GM23248 (cell line): ENCODE data around the gene STMND1. TPM values are rescaled to one million over a fixed set of nuclear protein-coding genes. Genes with fewer than 3 reads are reported as not detected.

Experiments used
- DNase-seq: peaks from one replicate; pipeline ENCODE4 v3.0.0-alpha.2; 2015
- H2AFZ ChIP-seq: fragments of 200-600 bp; sonication (generic); 2 replicates; pipeline ENCODE4 v1.6.1; 2016; ENCODE audit warnings: antibody characterized with exemption
- H3F3A ChIP-seq: fragments of 200-600 bp; sonication (generic); 2 replicates; pipeline ENCODE4 v1.6.1; 2016; ENCODE audit warnings: mild to moderate bottlenecking, antibody characterized with exemption, mixed run types; ENCODE audit not compliant: insufficient read depth
- H3K27ac ChIP-seq: fragments of 200-600 bp; sonication (generic); 2 replicates; pipeline ENCODE4 v1.5.1; 2016; ENCODE audit warnings: mild to moderate bottlenecking
- H3K27me3 ChIP-seq: fragments of 200-600 bp; sonication (generic); replicated peaks from 2 replicates; pipeline ENCODE4 v1.6.1; 2016; ENCODE audit warnings: mild to moderate bottlenecking; ENCODE audit not compliant: insufficient read depth
- H3K36me3 ChIP-seq: fragments of 200-600 bp; sonication (generic); 2 replicates; pipeline ENCODE4 v1.6.1; 2016; ENCODE audit warnings: low read depth, mild to moderate bottlenecking
- H3K4me1 ChIP-seq: fragments of 200-600 bp; sonication (generic); 2 replicates; pipeline ENCODE4 v1.6.1; 2016; ENCODE audit warnings: mild to moderate bottlenecking; ENCODE audit not compliant: insufficient read depth
- H3K4me2 ChIP-seq: fragments of 200-600 bp; sonication (generic); one replicate; pipeline ENCODE4 v1.6.1; 2016; ENCODE audit warnings: mild to moderate bottlenecking; ENCODE audit not compliant: unreplicated experiment
- H3K4me3 ChIP-seq: fragments of 200-600 bp; sonication (generic); 2 replicates; pipeline ENCODE4 v1.5.1; 2016; ENCODE audit warnings: mild to moderate bottlenecking
- H3K79me2 ChIP-seq: fragments of 200-600 bp; sonication (generic); 2 replicates; pipeline ENCODE4 v1.6.1; 2016; ENCODE audit warnings: mild to moderate bottlenecking; ENCODE audit not compliant: insufficient read depth
- H3K9ac ChIP-seq: fragments of 200-600 bp; sonication (generic); 2 replicates; pipeline ENCODE4 v1.6.1; 2016; ENCODE audit warnings: mild to moderate bottlenecking
- H3K9me2 ChIP-seq: fragments of 200-600 bp; sonication (generic); 2 replicates; pipeline ENCODE4 v1.6.1; 2016; ENCODE audit warnings: mixed run types, mild to moderate bottlenecking, moderate library complexity; ENCODE audit not compliant: insufficient read depth
- H3K9me3 ChIP-seq: fragments of 200-600 bp; sonication (generic); one replicate; pipeline ENCODE4 v1.6.1; 2017; ENCODE audit warnings: low read depth
- H4K20me1 ChIP-seq: fragments of 200-600 bp; sonication (generic); 2 replicates; pipeline ENCODE4 v1.6.0; 2016; ENCODE audit not compliant: insufficient read depth
- EZH2 ChIP-seq: fragments of 200-600 bp; sonication (generic); IDR thresholded peaks from 2 replicates; pipeline ENCODE4 v1.6.1; 2018; ENCODE audit warnings: antibody characterized with exemption, mild to moderate bottlenecking; ENCODE audit not compliant: insufficient read depth, poor library complexity, severe bottlenecking
- EZH2phosphoT487 ChIP-seq: fragments of 200-600 bp; sonication (generic); IDR thresholded peaks from 2 replicates; pipeline ENCODE4 v1.6.1; 2018; ENCODE audit warnings: antibody characterized with exemption, moderate library complexity, mild to moderate bottlenecking, low read depth; ENCODE audit not compliant: insufficient read depth
- WGBS, 2 experiments: methylation state at CpG; one replicate each; pipeline ENCODE4 v1.1.6; 2015 to 2017; ENCODE audit warnings: low lambda C conversion rate in 2 of 2, low coverage in 1 of 2; ENCODE audit errors: missing lambda C conversion rate in 2 of 2; 5-methylcytosine and 5-hydroxymethylcytosine counted together
- in situ Hi-C: fragments of 300-500 bp; cut with MboI; formaldehyde crosslinking; loops from 2 replicates; pipeline ENCODE4 v1.15.0; 2020
- polyA plus RNA-seq: library from polyadenylated mRNA; unstranded; fragments of >200 nt; fragmentation: Nextera tagmentation; extraction: Ambion mirVana; gene quantifications from 2 replicates; pipeline ENCODE4 v1.2.1, GENCODE V29; 2016
- total RNA-seq: library from RNA; depleted of rRNA; stranded (reverse); fragments of >200 nt; shearing (Covaris generic); gene quantifications from 2 replicates; pipeline ENCODE4 v1.2.3, GENCODE V29; 2014

STMND1 gene
- total and polyA plus RNA-seq, 2 experiments from 2014 or later = not detected

GRCh38 chr6:17159240-17159639 lies 57.4 kb downstream of the STMND1 start:
- no peak overlapping the region for H3K9ac ChIP-seq
- H4K20me1 ChIP-seq = no peaks in the 10 kb centered on the region
- no peaks in the 10 kb centered on the region for H3K79me2 ChIP-seq
- no peak overlapping the region for H3K4me2 ChIP-seq
- no peak overlapping the region for H2AFZ ChIP-seq
- no peaks in the 10 kb centered on the region for H3K4me1 ChIP-seq
- no peaks in the 10 kb centered on the region for H3F3A ChIP-seq
- DNase-seq = no peak
- WGBS, 2 experiments = 33 to 36% methylated on average over 5 of the region's 5 CpGs
- TF ChIP-seq EZH2phosphoT487 = no peak
- TF ChIP-seq EZH2 = no peak
- H3K36me3 ChIP-seq = no peaks in the 10 kb centered on the region
- H3K9me2 ChIP-seq = no peaks in the 10 kb centered on the region
- H3K4me3 ChIP-seq = no peak overlapping the region
- H3K9me3 ChIP-seq = no peaks in the 10 kb centered on the region
- in situ Hi-C loops = loop anchor here (10.0 kb wide), 1 partner anchor 646 kb away; no protein-coding TSS in a partner anchor
- no peak overlapping the region for H3K27ac ChIP-seq
- H3K27me3 ChIP-seq = peaks cover 15% of the 10 kb centered on the region

DNA sequence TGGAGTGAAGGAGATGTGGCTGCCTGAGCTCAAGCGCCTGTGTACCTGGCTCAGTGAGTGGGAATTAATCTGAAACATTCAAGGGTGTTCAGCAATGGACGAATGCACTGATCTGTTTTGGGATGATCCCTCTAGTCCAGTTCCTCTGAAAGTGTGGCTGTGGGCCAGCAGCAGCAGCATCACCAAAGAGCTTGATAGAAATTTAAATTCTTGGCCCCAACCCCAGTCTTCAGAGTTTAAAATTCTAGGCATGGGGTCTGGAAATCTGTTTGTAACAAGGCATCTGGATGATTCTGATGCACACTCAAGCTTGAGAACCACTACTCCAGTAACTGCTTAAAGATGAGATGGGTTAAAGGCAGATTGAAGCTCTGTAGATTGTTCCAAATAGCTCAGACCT lies 59.2 kb downstream of the STMND1 start:
- in situ Hi-C loops = loop anchor here (5.0 kb wide), 1 partner anchor 421 kb away; no protein-coding TSS in a partner anchor
- H3F3A ChIP-seq = no peaks in the 10 kb centered on the region
- H3K9ac ChIP-seq = no peak overlapping the region
- no peaks in the 10 kb centered on the region for H3K9me2 ChIP-seq
- H3K9me3 ChIP-seq = no peaks in the 10 kb centered on the region
- H3K79me2 ChIP-seq = no peaks in the 10 kb centered on the region
- no peak overlapping the region for H3K27ac ChIP-seq
- DNase-seq = no peak
- H3K4me2 ChIP-seq = no peak overlapping the region
- H3K4me1 ChIP-seq = 0 out of 2 replicates have a peak, but pooled peaks cover 7% of the 10 kb centered on the region
- no peak overlapping the region for H2AFZ ChIP-seq
- H3K27me3 ChIP-seq = peaks cover 15% of the 10 kb centered on the region
- no peaks in the 10 kb centered on the region for H4K20me1 ChIP-seq
- no peaks in the 10 kb centered on the region for H3K36me3 ChIP-seq
- WGBS, 2 experiments = 52 to 64% methylated on average over 2 of the region's 2 CpGs
- TF ChIP-seq EZH2phosphoT487 = no peak
- TF ChIP-seq EZH2 = no peak
- H3K4me3 ChIP-seq = no peak overlapping the region

DNA sequence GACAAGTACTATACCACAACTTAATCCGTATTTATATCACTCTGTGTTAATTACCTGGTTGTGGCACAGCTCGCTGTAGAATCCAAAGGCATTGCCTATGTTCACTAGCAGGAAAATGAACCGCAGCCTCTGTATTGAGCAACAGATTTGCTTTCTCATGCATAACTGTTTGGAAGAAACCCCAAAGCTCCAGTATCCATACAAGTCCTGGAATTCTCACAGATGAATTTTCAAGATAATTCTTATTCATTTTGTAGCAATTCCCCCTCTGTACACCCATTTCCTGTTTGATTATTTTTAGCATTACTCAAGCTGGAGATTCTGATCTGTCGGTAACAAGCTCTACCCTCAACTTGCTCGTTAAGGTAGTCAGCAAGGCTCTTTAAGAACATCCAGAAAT lies 63.5 kb downstream of the STMND1 start:
- H3K9me2 ChIP-seq = no peaks in the 10 kb centered on the region
- no peak overlapping the region for H3K4me2 ChIP-seq
- H3K9me3 ChIP-seq = no peaks in the 10 kb centered on the region
- H4K20me1 ChIP-seq = no peaks in the 10 kb centered on the region
- 0 out of 2 replicates have a peak, but pooled peaks cover 7% of the 10 kb centered on the region for H3K4me1 ChIP-seq
- TF ChIP-seq EZH2phosphoT487 = no peak
- TF ChIP-seq EZH2 = no peak
- in situ Hi-C loops = no loop called here
- H3K27me3 ChIP-seq = peaks cover 11% of the 10 kb centered on the region
- no peak overlapping the region for H3K9ac ChIP-seq
- DNase-seq = peak; percentile 51
- H3K27ac ChIP-seq = no peak overlapping the region
- H3K4me3 ChIP-seq = no peak overlapping the region
- H3K36me3 ChIP-seq = no peaks in the 10 kb centered on the region
- no peak overlapping the region for H2AFZ ChIP-seq
- no peaks in the 10 kb centered on the region for H3F3A ChIP-seq
- H3K79me2 ChIP-seq = no peaks in the 10 kb centered on the region
- 64 to 71% methylated on average over 5 of the region's 5 CpGs for WGBS, 2 experiments

DNA sequence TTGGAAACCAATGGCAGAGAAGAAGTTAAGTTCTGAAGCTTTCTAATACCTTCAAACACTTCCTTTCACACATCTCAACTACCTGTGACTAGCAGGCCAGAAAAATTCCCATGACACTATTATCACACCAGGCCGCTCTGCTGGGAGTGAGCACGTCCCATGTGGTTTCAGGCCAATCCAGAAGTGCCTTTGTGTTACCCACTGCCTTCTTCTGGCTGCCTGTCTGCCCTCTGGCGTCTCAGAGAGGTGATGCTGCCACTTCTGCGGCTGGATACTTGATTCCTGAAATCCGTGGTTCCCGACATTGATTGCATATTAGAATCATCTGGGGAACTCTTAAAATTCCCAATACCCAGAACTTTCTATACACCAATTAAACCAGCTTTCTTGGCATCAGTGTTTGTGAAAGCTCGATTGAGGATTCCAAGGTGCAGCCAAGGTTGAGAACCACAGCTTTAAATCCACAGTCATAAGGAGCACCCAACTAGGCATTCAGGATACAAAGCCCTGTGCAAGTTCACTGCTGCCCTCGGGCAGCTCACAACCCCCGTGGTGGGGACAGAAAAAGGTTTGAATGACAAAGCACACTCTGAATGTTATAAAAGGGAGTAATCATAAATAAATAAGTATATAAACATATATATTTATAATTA lies 65.6 kb downstream of the STMND1 start:
- TF ChIP-seq EZH2phosphoT487 = no peak
- TF ChIP-seq EZH2 = no peak
- in situ Hi-C loops = no loop called here
- Histone ChIP-seq H3K79me2 (no peaks in the 10 kb centered on the region), H4K20me1 (no peaks in the 10 kb centered on the region), H3K9me2 (no peaks in the 10 kb centered on the region), H3K9me3 (no peaks in the 10 kb centered on the region), H3K36me3 (no peaks in the 10 kb centered on the region), H3K27ac (no peak overlapping the region), H3K4me3 (no peak overlapping the region), H2AFZ (peak overlapping the region; percentile 56), H3K4me2 (no peak overlapping the region), H3K4me1 (0 out of 2 replicates have a peak, but pooled peaks cover 7% of the 10 kb centered on the region), H3K27me3 (no peaks in the 10 kb centered on the region), H3K9ac (no peak overlapping the region), H3F3A (no peaks in the 10 kb centered on the region)
- WGBS, 2 experiments = 23 to 25% methylated on average over 9 of the region's 9 CpGs
- peak; percentile 75 for DNase-seq
